Right forelimb (tissue), 1 donor: ENCODE measurements around the gene CDKAL1.
"Not testable (repeated sequence)": the region's sequence is repeated elsewhere in the genome, so short reads cannot be mapped to it uniquely, and the experiment has no call there.

Source experiments
- DNase-seq: peaks from one replicate; pipeline ENCODE4 v3.0.0-alpha.2; 2018

CDKAL1 gene

DNA sequence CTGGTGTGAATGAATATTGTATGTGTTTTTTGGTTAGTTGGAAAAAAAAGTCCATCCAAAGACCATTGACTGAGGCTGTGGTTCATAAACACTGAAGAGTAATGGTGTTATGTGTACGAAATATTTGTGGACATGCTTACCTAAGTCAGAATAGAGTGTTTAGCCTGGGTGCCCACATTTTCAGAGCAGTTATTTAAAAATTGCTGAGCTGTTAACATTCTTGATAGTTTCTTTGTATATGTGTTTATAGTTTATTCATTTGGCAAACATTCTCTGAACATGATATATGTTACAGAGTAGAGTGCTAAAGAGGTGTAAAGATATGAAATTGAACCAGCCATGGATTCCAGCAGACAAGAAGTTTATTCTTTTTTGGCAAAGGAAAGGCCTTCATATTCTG, 20.6 kb downstream of the CDKAL1 start:
- no peak for DNase-seq

GRCh38 chr6:20559924-20560551, 25.8 kb downstream of the CDKAL1 start:
- no peak for DNase-seq

GRCh38 chr6:20563377-20563776, 29.1 kb downstream of the CDKAL1 start:
- no peak for DNase-seq

DNA sequence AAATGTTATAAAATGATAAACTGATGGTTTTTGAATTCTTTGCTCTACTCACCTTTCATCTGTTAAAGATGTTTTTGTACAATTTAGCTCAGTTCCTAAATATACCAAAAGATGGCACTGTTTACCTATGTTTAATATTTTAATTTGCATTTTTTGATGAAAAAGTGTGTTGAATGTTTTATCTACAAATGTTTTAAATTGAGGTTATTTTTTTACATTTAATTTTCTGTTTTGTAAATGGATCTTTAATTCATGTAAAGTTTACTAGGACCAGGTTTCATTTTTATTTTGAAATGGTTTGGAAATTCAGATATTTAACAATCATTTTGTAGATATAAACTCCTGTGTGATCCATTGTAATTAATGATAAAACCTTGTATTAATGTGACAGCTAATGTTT, 30.0 kb downstream of the CDKAL1 start:
- no peak for DNase-seq

DNA sequence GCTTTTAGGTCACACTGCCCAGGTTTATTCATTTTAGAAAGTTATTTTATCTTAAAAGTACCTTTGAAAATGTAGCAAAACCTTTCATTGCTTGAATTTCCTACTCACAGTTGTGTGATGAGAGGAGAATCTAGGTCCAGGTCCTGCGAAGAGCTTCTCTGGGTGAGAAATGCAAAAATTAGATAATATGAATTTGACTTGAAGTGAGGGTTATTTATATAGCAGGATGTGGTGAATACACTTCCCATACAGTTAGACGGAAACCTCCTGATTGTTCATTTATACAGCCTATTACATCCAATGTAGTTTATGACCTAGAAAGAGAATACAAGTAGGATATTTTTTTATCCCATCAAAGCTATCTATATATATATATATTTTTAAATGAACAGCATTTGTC, 30.5 kb downstream of the CDKAL1 start:
- DNase-seq, result no peak

DNA sequence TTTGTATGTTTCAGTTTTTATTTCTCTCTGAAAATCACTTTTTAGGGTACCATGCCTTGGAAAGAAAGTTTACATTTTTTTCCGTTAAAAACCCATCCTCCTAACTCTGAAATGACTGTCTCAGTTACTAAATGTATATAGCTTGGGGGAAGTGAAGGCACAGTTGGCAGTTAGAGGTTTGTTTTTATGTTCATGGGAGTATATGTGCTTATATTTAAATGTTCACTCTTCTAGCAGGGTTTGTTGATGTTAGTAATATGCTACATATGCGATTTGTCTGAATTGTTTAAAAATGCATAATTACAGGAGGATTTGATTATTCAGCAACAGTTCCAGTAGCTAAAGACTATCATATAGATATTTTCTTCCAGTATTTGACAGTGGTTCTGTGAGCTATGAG, 31.1 kb downstream of the CDKAL1 start:
- DNase-seq, result no peak

DNA sequence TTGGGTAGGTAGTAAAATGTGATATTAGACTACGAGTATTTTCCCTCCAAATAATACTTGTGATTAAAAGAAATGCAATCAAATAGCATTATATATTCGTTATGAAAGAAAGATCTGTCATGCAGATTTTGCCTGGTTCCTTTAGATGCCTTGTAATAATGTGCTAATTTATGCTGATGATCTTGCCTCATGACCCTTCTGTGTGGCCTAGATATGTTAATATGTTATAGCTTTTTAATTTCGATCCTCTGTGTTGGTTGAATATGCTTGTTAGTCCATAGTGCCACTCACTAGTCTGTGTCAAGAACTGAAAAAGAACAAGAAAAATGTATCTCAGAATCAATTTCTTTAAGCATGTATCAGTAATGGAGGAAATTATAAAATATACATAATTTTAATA, 31.9 kb downstream of the CDKAL1 start:
- no peak for DNase-seq

DNA sequence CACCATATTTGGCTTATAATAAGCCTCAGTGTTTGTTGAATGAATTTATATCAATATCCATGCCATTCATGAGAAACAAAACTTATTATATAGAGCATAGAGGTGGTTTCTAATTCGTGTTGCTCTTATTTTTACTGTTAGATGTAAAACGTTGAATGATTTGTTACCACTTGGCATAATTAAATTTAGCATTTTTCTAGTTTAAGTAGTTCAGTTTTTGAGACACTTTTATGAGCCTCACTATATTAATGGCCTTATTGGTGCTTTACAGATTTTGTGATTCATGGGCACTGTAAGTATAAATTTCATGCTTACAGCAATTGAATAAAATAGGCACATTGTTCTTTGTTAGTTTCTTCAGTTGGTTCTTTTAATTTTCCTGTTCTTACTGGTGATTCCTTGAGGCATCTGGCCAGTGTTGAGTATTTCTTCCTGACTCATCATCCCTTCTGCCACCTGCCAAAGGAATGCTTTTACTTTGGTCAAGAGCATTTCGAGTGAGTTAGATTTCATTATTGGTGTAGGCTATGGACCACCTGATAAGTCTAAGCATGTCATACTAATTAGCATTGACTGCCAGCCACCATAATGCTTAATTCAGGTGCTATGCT, 34.8 kb downstream of the CDKAL1 start:
- DNase-seq, result no peak

GRCh38 chr6:20571261-20571660, 37.0 kb downstream of the CDKAL1 start:
- no peak for DNase-seq

- no peak for DNase-seq
Observed at GRCh38 chr6:20572288-20572687, 38.0 kb downstream of the CDKAL1 start.

DNA sequence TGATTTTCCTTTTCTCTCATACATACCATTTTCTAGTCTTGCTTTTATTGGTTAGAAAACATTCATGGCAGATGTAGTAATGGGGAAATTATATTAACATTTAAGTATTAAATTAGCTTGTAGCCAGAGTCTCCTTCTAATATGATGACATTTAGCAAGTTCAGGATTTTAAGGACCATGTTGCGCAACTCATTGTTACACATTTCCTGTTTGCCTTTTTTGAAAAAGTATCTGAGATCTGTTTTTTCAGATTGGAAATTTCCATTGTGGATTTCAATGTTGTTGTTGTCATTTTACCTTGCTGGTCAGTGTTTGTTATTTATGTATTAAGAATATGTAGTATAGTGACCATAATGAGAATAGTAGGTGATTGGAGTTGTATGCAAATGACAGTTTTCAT, 38.7 kb downstream of the CDKAL1 start:
- DNase-seq, result no peak

DNA sequence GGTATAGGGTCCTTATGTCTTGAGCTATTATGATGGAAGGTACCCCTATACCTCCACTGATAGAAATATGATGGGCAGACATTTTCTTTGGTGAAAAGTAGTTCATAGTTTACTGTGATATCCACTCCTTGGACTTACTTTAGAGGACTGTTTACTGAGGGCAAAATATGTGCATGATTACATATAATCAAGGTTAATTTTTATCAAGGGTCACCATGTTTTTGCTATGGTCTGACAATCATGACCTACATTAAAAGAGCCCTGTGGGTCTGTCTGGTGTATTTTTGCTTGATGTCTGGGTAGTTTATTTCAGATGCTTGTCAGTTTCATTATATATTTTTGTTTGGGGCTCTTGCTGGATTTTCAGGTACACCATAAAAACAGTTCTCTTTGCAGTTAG, 40.1 kb downstream of the CDKAL1 start:
- DNase-seq, result no peak

DNA sequence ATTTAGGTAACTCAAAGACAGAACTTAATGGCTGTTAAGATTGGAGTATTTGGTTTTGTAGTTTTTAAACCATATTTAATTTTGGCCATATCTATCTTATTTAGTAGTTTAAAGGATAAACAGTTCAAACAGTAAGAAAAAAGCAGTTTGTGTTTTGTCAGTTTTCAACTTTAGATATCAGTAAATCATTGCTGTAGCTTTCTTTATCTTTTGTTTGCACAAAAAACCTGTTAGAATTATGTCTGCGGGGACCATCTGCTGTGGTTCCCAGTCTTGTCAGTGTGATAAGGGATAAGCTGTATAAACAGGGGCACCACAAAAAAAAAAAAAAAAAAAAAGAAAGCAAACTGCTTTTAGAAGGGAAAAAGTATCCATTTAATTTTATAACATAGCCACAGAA, 40.9 kb downstream of the CDKAL1 start:
- no peak for DNase-seq

GRCh38 chr6:20575704-20576451, 41.6 kb downstream of the CDKAL1 start:
- no peak for DNase-seq

DNA sequence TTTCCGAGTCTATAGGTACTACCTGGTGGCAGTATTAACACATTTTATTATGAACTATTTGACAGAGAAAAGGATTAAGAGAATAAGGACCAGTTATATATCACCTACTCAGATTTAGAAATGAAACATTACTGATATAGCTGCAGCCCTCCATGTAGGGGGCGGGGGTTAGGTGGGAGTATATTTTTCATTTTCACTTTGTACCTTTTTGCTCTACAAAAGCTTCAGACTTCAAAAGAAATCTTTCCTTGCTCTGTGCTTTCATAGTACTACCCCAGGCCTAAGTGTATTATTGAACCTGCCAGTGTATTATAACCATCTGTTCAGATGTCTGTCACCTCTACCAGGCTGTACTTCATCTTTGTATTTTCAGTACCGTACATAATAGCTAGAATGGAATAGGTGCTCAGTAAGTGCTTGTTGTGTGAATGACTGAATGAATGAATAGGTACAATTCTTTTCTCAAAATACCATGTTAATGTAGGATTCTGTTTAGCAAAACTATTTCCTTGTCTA, 43.0 kb downstream of the CDKAL1 start:
- DNase-seq, result no peak

DNA sequence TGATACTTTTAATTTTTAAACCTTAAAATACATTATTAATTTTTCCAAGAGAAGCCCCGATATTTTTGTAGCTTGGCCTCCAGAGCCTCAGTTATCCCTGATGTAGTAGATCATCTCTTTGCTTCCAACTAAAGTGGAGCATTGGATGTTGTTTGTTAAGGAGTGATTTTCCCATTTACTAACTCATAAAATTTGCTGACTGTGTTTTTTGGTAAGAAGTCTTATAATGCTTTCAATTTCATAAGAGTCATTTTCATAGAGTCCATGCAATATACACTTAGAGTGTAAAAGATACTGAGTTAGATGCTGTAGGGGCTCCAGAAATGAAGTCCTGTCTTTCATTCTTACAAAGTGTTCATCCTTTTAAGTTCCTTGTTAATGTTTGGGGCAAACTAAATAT, 46.8 kb downstream of the CDKAL1 start:
- no peak for DNase-seq

GRCh38 chr6:20582586-20583443, 48.6 kb downstream of the CDKAL1 start:
- no peak for DNase-seq

GRCh38 chr6:20583444-20583800, 49.2 kb downstream of the CDKAL1 start:
- no peak for DNase-seq

GRCh38 chr6:20584100-20584731, 50.0 kb downstream of the CDKAL1 start:
- no peak for DNase-seq

DNA sequence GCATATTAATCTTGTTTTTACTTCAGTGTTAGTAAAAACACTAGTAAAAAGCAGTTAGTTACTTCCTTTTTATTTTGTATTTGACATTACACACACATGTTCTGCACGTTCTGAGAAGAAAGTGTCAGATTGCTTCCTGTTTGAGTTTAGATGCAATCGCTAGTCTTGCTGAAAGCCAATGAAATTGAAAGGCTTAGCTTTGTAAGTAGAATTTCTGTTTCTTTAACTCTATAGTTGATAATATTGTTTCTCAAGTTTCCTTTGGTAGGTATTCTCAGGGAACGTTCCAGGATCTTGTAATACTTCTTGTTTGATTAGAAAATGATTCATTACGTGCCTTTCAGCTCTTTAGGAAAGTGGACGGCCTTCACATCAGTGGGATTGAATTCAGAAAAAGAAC, 55.0 kb downstream of the CDKAL1 start:
- DNase-seq, result no peak

GRCh38 chr6:20590476-20590875, 56.2 kb downstream of the CDKAL1 start:
- not testable (repeated sequence) for DNase-seq

DNA sequence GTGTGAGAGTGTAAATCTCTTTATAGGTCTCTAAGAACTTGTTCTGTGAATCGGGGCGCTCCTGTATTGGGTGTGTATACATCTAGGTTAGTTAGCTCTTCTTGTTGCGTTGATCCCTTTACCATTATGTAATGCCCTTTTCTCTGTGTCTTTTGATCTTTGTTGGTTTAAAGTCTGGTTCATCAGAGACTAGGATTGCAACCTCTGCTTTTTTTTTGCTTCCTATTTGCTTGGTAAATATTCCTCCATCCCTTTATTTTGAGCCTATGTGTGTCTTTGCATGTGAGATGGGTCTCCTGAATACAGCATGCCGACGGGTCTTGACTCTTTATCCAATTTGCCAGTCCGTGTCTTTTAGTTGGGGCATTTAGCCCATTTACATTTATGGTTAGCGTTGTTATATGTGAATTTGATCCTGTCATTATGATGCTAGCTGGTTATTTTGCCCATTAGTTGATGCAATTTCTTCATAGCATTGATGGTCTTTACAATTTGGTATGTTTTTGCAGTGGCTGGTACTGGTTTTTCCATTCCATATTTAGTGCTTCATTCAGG, 60.1 kb downstream of the CDKAL1 start:
- DNase-seq, result not testable (repeated sequence)
